ENCODE results near the gene ADARB2. TPM values are rescaled to one million over a fixed set of nuclear protein-coding genes. Genes with fewer than 3 reads are reported as not detected.

Gene ADARB2
- total RNA-seq, 1 donor from 2014 or later, result 1.8 TPM

DNA sequence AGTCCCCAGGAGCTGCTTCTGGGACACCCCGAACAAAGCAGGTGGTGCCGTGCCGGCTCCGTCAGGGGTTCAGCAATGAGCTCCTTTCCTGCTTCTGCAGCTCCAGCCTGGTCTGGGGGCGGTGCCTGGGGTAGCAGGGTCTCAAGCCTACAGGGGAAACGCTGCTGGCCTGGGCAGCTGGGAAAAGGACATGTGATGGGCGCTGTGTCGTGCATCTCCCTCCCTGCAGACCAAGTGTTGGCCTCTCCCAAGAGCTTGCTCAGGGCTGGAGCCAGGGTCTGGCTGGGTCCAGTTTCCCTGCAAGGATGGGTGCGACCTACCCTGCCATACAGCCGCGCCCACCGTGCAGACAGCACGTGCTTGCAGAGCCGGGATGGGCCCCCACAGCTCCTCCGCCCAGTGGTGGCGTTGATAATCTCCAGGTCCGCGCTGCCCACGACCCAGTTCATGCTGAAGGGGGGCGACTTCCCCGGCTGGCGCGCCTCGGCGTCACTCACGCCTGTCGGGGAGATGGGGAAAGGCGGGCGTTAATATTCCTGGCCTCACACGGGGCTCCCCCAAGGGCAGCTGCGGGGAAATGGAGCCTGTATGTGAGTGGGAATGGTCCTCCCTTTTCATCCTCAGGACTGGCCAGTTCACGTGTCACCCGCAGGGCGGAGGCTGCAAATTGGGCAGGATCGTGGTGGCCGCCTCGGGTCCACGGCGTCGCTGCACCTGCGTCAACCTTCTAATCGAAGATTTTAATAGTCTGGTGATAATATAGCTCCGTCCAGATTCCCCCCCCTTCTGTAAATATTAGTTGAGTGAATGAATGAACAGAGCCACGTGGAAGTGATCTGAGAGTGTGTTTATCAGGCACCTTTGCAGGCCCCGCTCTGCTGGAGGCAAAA is 552.5 kb downstream of the ADARB2 start:
- no peak for DNase-seq (ENCODE audit: low read depth, low spot score)
- Mint-ChIP-seq H3K27me3 (ENCODE audit: low read depth) (no peaks in the 10 kb centered on the region), H3K4me1 (peaks cover 12% of the 10 kb centered on the region), H3K27ac (ENCODE audit: unreplicated experiment) (no peak overlapping the region), H3K36me3 (ENCODE audit: low read depth) (no peaks in the 10 kb centered on the region), H3K4me3 (no peak overlapping the region), H3K9me3 (no peaks in the 10 kb centered on the region)
- no peak for TF ChIP-seq CTCF (conservative IDR thresholded peaks at IDR 0.05)

DNA sequence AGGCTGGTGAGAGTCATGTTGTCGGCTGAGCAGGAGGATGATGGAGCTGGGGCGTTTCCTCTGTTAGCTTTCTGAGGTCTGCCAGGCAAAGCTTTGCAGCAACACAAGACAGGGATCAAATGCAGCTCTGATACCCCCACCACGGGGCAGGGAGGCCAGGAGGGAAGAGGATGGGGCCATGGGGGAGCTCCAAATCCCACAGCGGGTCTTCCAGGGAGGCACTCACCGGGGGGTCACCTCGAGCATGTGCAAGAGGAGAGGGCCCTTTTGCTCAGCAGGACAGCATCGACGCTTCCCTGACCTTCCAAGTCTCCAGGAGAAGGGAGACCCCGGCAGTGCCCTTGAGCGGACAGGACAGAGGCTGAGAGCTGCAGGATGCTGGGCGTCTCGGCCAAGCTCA is 553.6 kb downstream of the ADARB2 start:
- DNase-seq (ENCODE audit: low read depth, low spot score), result no peak
- peak overlapping the region; percentile 65 for H3K27ac Mint-ChIP-seq (ENCODE audit: unreplicated experiment)
- H3K36me3 Mint-ChIP-seq (ENCODE audit: low read depth), result no peaks in the 10 kb centered on the region
- peaks cover 11% of the 10 kb centered on the region for H3K4me1 Mint-ChIP-seq
- no peaks in the 10 kb centered on the region for H3K27me3 Mint-ChIP-seq (ENCODE audit: low read depth)
- TF ChIP-seq CTCF (conservative IDR thresholded peaks at IDR 0.05), result no peak
- H3K4me3 Mint-ChIP-seq, result no peak overlapping the region
- no peaks in the 10 kb centered on the region for H3K9me3 Mint-ChIP-seq

- H3K9me3 Mint-ChIP-seq, result no peaks in the 10 kb centered on the region
- H3K27me3 Mint-ChIP-seq (ENCODE audit: low read depth), result no peaks in the 10 kb centered on the region
- TF ChIP-seq CTCF (conservative IDR thresholded peaks at IDR 0.05), result no peak
- H3K4me3 Mint-ChIP-seq, result no peak overlapping the region
- peaks cover 5% of the 10 kb centered on the region for H3K4me1 Mint-ChIP-seq
- no peaks in the 10 kb centered on the region for H3K36me3 Mint-ChIP-seq (ENCODE audit: low read depth)
- no peak overlapping the region for H3K27ac Mint-ChIP-seq (ENCODE audit: unreplicated experiment)
- no peak for DNase-seq (ENCODE audit: low read depth, low spot score)
These were observed 554.3 kb downstream of the ADARB2 start for GRCh38 chr10:1183033-1183396.

GRCh38 chr10:1182280-1183032 is 554.9 kb downstream of the ADARB2 start:
- Mint-ChIP-seq H3K27ac (ENCODE audit: unreplicated experiment) (no peak overlapping the region), H3K4me3 (no peak overlapping the region), H3K27me3 (ENCODE audit: low read depth) (no peaks in the 10 kb centered on the region), H3K4me1 (no peaks in the 10 kb centered on the region), H3K9me3 (no peaks in the 10 kb centered on the region), H3K36me3 (ENCODE audit: low read depth) (no peaks in the 10 kb centered on the region)
- no peak for TF ChIP-seq CTCF (conservative IDR thresholded peaks at IDR 0.05)
- no peak for DNase-seq (ENCODE audit: low read depth, low spot score)

DNA sequence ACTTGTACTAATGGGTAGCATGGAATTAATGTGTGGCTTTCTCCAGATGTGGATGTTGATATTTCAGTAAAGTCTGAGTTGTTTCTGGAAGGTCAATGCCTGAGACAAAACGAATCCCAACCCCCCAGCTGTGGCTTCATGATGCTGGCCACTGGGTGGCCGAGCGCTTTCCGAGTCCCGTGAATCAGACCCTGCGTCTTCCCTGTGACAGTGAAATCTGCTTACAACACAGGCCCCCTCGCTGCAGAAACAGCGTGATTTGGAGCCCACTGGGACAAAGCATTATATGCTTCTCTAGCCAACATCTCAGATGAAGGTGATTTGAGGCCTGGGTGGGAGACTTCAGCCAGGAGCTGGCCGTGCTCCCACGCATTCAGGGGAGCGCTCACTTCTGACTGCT is 556.5 kb downstream of the ADARB2 start:
- Mint-ChIP-seq H3K27me3 (ENCODE audit: low read depth) (no peaks in the 10 kb centered on the region), H3K4me1 (no peaks in the 10 kb centered on the region), H3K9me3 (no peaks in the 10 kb centered on the region), H3K4me3 (no peak overlapping the region), H3K36me3 (ENCODE audit: low read depth) (no peaks in the 10 kb centered on the region), H3K27ac (ENCODE audit: unreplicated experiment) (no peak overlapping the region)
- TF ChIP-seq CTCF (conservative IDR thresholded peaks at IDR 0.05), result no peak
- DNase-seq (ENCODE audit: low read depth, low spot score), result no peak
